Activated naive CD4-positive, alpha-beta T cell treated with anti-CD3 and anti-CD28 coated beads, Interleukin-2, amount 50 U/mL, for 72 hours (primary cell): Measurements from ENCODE around the gene FAM53B. TPM values are rescaled to one million over a fixed set of nuclear protein-coding genes. Genes with fewer than 3 reads are reported as not detected.

Experiments
- ATAC-seq, 2 donors: fragments of 150-1000 bp; cut with Tn5 transposase; 2 replicates each; pipeline ENCODE4 v1.10.0; 2021; ENCODE audit warnings: mild to moderate bottlenecking in 2 of 2, moderate library complexity in 2 of 2
- DNase-seq, 2 donors: peaks; one replicate each; pipeline ENCODE4 v3.0.0; 2021 to 2022; ENCODE audit warnings: low spot score in 2 of 2
- H3K27ac Mint-ChIP-seq, 2 donors: one replicate each; pipeline ENCODE4 v1.8.0; 2022; ENCODE audit warnings: mild to moderate bottlenecking in 2 of 2, mixed read lengths in 2 of 2
- H3K36me3 Mint-ChIP-seq, 2 donors: one replicate each; pipeline ENCODE4 v1.8.0; 2022; ENCODE audit warnings: mixed read lengths in 2 of 2
- H3K9me3 Mint-ChIP-seq, 2 donors: one replicate each; pipeline ENCODE4 v1.8.0; 2022; ENCODE audit warnings: mixed read lengths in 2 of 2
- total RNA-seq, 2 donors: library from RNA; stranded (reverse); gene quantifications; one replicate each; pipeline ENCODE4 v1.2.3, GENCODE V29; 2022

FAM53B gene
- total RNA-seq, 2 donors from 2014 or later, result 6.1 to 11.8 TPM

GRCh38 chr10:124681626-124682552, 62.3 kb downstream of the FAM53B start:
- Mint-ChIP-seq H3K27ac (no peak overlapping the region), H3K9me3 (no peaks in the 10 kb centered on the region), H3K36me3 (peaks cover 17 to 24% of the 10 kb centered on the region in 2 donors)
- DNase-seq (no peak), ATAC-seq (no peak)

- peaks cover 12 to 16% of the 10 kb centered on the region in 2 donors for H3K36me3 Mint-ChIP-seq
- DNase-seq (no peak), ATAC-seq (no peak)
- H3K27ac Mint-ChIP-seq, result no peak overlapping the region
- no peaks in the 10 kb centered on the region for H3K9me3 Mint-ChIP-seq
Observed at GRCh38 chr10:124681091-124681490, 63.1 kb downstream of the FAM53B start.

GRCh38 chr10:124680675-124681074, 63.5 kb downstream of the FAM53B start:
- Mint-ChIP-seq H3K9me3 (no peaks in the 10 kb centered on the region), H3K27ac (no peak overlapping the region), H3K36me3 (peaks cover 12 to 14% of the 10 kb centered on the region in 2 donors)
- ATAC-seq (no peak), DNase-seq (no peak)

GRCh38 chr10:124679401-124679800, 64.8 kb downstream of the FAM53B start:
- Mint-ChIP-seq H3K9me3 (no peaks in the 10 kb centered on the region), H3K36me3 (peaks cover 14 to 19% of the 10 kb centered on the region in 2 donors), H3K27ac (no peak overlapping the region)
- peak in 1 of 2 donors; percentile 12 for ATAC-seq
- DNase-seq, result no peak

- peak; percentile 54 to 63 for ATAC-seq
- H3K36me3 Mint-ChIP-seq, result peaks cover 14 to 19% of the 10 kb centered on the region in 2 donors
- H3K27ac Mint-ChIP-seq, result no peak overlapping the region
- DNase-seq, result no peak
- no peaks in the 10 kb centered on the region for H3K9me3 Mint-ChIP-seq
Observed at GRCh38 chr10:124678557-124679240, 65.5 kb downstream of the FAM53B start.

GRCh38 chr10:124677749-124678556, 66.2 kb downstream of the FAM53B start:
- DNase-seq (no peak), ATAC-seq (peak in 1 of 2 donors; percentile 26)
- no peaks in the 10 kb centered on the region for H3K9me3 Mint-ChIP-seq
- H3K27ac Mint-ChIP-seq, result peak overlapping the region in 1 of 2 donors; percentile 55
- peaks cover 14 to 19% of the 10 kb centered on the region in 2 donors for H3K36me3 Mint-ChIP-seq

GRCh38 chr10:124677293-124677699, 66.9 kb downstream of the FAM53B start:
- DNase-seq, result no peak
- Mint-ChIP-seq H3K27ac (peak overlapping the region in 1 of 2 donors; percentile 55), H3K9me3 (no peaks in the 10 kb centered on the region), H3K36me3 (peaks cover 14 to 19% of the 10 kb centered on the region in 2 donors)
- ATAC-seq, result no peak

- Mint-ChIP-seq H3K27ac (no peak overlapping the region), H3K36me3 (peaks cover 11 to 19% of the 10 kb centered on the region in 2 donors), H3K9me3 (no peaks in the 10 kb centered on the region)
- DNase-seq (no peak), ATAC-seq (no peak)
Observed at GRCh38 chr10:124676416-124677062, 67.6 kb downstream of the FAM53B start.

GRCh38 chr10:124675824-124676223, 68.4 kb downstream of the FAM53B start:
- ATAC-seq, result no peak
- Mint-ChIP-seq H3K27ac (no peak overlapping the region), H3K36me3 (peaks cover 7 to 16% of the 10 kb centered on the region in 2 donors), H3K9me3 (no peaks in the 10 kb centered on the region)
- DNase-seq, result no peak

GRCh38 chr10:124675261-124675660, 68.9 kb downstream of the FAM53B start:
- Mint-ChIP-seq H3K27ac (peak overlapping the region in 1 of 2 donors; percentile 24), H3K9me3 (no peaks in the 10 kb centered on the region), H3K36me3 (peaks cover 1 to 10% of the 10 kb centered on the region in 2 donors)
- DNase-seq (no peak), ATAC-seq (no peak)

- no peaks in the 10 kb centered on the region for H3K9me3 Mint-ChIP-seq
- peaks cover 0 to 7% of the 10 kb centered on the region in 2 donors for H3K36me3 Mint-ChIP-seq
- H3K27ac Mint-ChIP-seq, result peak overlapping the region in 1 of 2 donors; percentile 24
- no peak for DNase-seq
- ATAC-seq, result no peak
Observed at GRCh38 chr10:124674768-124675222, 69.4 kb downstream of the FAM53B start.

- ATAC-seq, result no peak
- peaks cover 0 to 7% of the 10 kb centered on the region in 2 donors for H3K36me3 Mint-ChIP-seq
- H3K27ac Mint-ChIP-seq, result no peak overlapping the region
- DNase-seq, result no peak
- no peaks in the 10 kb centered on the region for H3K9me3 Mint-ChIP-seq
Observed at GRCh38 chr10:124672181-124672638, 72.0 kb downstream of the FAM53B start.

- DNase-seq, result no peak
Observed at GRCh38 chr10:124671486-124672075, 72.6 kb downstream of the FAM53B start.

GRCh38 chr10:124670849-124671248, 73.3 kb downstream of the FAM53B start:
- peak overlapping the region in 1 of 2 donors; percentile 10 for H3K27ac Mint-ChIP-seq
- no peak for DNase-seq
- peaks cover 0 to 7% of the 10 kb centered on the region in 2 donors for H3K36me3 Mint-ChIP-seq
- peak in 1 of 2 donors; percentile 39 for ATAC-seq
- H3K9me3 Mint-ChIP-seq, result no peaks in the 10 kb centered on the region

More at GRCh38 chr10:124671486-124672075, 72.6 kb downstream of the FAM53B start:
- Mint-ChIP-seq H3K9me3 (no peaks in the 10 kb centered on the region), H3K36me3 (peaks cover 0 to 7% of the 10 kb centered on the region in 2 donors), H3K27ac (no peak overlapping the region)
- ATAC-seq, result peak; percentile 52

- Mint-ChIP-seq H3K36me3 (peaks cover 0 to 4% of the 10 kb centered on the region in 2 donors), H3K9me3 (no peaks in the 10 kb centered on the region), H3K27ac (peak overlapping the region in 1 of 2 donors; percentile 12)
- ATAC-seq, result no peak
- DNase-seq, result no peak
Observed at GRCh38 chr10:124669824-124670654, 74.1 kb downstream of the FAM53B start.
